HG03432 (cell line): ENCODE measurements around the gene TMPRSS13.
"Not testable (repeated sequence)": the region's sequence is repeated elsewhere in the genome, so short reads cannot be mapped to it uniquely, and the experiment has no call there.

Experiments
- ATAC-seq: cut with Tn5 transposase; IDR thresholded peaks from one replicate; pipeline ENCODE4 v1.9.1; 2021; ENCODE audit warnings: mild to moderate bottlenecking, moderate library complexity; ENCODE audit not compliant: unreplicated experiment

Gene TMPRSS13

DNA sequence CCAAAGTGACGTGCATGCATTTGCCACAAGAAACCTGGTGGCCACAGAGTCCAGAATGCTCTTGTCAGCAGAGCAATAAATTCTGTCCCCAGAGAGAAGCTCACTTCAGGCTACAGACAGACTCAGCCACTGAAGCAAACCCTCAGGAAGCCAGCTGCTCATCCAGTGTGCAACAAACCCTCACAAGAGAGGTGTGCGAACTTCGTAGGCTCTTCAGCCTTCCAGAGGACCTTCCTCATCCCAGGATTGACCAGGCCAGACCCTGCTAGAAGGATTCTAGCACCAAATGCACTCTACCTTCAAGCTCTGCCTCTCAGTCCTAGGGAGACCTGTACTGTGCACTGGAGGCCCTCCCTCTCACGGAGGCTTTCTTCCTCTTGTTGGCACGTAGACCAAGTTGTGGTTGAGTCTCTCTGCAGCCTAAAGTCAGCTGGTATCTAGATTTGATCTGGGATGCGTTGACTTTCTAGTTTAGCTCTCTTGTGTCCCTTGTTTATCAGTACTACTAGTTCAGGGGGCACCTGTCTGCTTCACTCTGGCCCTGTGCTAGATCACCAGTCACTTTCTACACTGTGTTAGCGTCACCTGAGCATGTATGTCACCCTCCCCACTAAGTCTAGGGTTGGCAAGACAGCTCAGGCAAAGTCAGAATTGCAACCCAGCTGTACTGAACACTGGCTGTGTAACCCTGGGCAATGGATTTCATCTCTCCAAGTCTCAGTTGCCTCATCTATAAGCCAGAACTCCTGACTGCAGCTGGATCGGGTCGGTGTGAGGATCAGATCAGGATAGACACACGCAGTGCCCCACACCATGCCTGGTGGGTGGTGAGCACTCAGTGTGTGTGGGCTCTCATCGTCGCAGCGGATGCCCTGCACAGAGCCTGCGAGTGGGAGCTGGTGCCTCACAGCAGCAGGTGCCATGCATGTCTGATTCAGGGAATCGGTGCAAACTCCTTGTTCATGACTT is 22.1 kb upstream of the TMPRSS13 start:
- ATAC-seq = peak; percentile 56

DNA sequence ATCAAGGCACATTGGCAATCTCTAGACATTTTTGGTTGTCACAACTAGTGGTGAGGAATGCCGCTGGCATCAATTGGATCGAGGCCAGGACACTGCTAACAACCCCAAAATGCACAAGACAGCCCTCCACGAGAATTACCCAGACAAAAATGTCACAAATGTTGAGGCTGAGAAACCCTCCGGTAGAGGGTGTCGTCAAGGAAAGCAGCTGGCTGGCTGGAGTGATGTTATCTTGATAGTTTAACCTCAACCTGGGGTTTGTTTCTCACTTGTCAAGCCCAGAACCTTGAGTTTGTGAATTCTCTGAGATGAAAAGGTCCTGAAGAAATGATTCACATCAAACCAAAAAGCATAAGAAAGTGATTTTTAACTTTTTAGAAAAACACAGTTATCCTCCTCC is 21.1 kb upstream of the TMPRSS13 start:
- ATAC-seq = no peak

DNA sequence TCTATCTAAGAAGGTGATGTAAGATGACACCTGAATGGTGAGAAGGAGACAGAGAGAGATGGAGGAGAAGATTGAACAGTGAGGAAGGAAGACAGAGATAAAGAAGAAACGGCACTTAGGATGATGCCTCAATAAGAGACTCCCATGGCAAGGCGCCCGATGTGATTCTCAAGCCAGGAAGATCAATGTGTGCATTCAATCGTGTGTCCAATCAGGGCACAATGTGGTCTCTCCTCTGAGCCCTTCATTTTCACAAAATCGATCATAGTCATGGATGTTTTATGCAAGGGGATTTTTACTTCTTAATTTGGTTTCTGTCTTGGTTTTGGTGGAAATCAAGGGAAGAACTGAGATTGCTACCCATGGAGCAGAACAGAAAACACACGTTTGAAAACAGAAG is 19.9 kb upstream of the TMPRSS13 start:
- ATAC-seq = no peak

DNA sequence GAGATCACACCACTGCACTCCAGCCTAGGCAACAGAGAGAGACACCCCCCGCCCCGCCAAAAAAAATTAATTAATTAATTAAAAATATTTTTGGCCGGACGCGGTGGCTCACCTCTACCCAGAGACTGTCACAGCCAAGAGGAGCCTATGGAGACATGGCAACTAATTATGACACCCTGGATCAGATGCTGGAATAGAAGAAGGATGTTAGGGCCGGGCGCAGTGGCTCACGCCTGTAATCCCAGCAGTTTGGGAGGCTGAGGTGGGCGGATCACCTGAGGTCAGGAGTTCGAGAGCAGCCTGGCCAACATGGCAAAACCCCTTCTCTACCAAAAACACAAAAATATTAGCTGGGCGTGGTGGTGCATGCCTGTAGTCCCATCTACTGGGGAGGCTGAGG is 19.3 kb upstream of the TMPRSS13 start:
- not testable (repeated sequence) for ATAC-seq

DNA sequence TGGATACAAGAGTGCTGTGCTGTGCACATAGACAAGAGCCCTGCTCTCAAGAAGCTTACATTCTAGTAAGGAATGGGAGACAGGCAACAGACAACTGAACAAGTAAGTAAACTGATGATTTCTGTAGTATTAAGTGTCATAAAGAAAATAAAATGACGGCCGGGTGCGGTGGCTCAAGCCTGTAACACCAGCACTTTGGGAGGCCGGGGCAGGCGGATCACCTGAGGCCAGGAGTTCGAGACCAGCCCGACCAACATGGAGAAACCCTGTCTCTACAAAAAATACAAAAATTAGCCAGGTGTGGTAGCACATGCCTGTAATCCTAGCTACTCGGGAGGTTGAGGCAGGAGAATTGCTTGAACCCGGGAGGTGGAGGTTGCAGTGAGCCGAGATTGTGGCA is 18.5 kb upstream of the TMPRSS13 start:
- ATAC-seq = not testable (repeated sequence)

DNA sequence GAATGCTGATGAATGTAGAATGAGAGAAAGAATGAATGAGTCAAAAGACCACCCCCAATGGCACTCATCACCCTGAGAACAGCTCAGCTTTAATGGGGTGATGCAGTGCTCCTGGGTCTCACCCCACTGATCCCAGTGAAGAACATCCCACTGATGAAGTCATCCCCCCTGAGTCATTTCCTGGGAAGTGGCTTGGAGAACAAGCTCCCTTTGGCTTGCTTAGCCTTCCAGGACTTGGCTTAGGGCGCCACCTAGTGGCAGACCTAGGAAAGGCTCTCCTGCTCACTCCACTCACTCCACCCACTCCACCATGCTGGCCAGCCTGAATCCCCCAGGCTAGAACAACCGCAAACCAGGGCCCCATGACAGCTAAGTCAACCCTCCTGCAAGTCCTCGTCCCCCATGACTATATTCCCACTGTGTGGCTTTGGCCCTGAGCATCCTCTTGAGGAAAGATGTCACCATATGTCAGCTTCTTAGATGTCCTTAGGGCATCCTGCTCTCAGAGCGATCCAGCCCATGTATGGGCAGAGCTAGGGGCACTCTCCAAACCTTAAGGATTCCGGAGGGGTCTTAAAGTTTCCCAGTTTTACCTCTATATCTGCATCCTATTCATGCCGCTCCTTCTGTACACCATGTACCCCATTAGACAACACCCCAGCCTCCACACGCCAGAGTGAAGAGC is 17.8 kb upstream of the TMPRSS13 start:
- peak; percentile 53 for ATAC-seq

DNA sequence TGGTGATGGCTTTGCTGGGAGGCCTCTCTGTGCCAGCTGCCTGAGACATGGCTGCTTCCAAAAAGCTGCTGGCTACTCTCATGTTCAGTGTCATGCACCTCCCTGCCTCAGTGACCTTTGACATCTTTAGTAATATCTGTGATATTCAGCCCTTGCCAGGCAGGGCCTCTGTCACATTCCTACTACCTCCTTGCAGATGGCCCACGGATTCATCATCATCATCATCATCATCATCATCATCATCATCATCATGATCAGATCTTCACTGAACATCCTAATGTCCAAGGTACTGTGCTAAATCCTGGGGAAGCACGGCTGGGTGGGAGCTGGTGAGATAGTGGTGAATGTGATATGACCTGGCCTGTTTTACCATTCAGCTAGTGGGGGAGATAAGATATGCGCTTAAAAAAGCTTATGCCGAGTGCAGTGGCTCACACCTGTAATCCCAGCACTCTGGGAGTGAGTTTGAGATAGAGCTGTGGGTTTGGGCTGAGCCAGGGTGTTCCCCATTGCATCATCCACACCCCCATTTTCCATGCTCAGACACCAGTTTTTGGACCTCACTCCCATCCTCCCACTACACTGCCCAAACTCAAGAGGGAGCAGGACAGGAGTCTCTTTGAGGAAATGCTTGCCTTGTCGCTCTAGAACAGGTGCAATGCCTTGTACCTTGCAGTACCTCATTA is 17.1 kb upstream of the TMPRSS13 start:
- peak; percentile 4 for ATAC-seq

DNA sequence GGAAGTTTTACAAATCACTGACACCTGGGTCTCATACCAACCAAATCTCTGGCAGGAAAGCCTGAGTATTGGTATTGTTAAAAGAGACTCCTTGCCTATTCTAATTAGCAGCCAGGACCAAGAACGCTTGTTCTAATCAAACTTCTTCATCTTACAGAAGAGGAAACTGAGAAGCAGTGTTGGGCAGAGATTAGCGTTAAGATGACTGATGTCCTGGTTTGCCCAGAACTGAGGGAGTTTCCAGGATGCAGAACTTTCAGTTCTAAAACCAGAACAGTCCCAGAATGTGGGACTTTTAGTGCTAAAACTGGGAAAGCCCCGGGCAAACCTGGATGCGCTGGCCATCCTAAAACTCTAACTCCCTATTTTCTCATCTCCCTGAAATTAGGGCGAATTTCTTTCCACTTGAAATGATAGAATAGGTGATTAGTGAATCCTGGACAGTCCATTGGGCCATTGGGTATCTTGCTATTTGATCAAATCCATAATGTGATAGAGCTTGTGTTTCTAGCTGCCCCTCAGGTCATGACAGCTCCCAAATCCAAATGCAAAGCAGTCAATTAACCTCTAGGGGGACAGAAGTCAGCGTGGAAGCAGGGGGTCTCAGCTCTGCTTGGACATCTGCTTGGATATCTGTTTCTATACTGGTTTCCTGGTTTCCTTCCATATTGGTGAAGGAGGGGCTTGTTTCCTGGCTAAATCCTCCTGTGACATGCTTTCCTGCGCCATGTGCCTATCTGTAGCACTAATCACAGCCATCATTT is 16.0 kb upstream of the TMPRSS13 start:
- no peak for ATAC-seq

DNA sequence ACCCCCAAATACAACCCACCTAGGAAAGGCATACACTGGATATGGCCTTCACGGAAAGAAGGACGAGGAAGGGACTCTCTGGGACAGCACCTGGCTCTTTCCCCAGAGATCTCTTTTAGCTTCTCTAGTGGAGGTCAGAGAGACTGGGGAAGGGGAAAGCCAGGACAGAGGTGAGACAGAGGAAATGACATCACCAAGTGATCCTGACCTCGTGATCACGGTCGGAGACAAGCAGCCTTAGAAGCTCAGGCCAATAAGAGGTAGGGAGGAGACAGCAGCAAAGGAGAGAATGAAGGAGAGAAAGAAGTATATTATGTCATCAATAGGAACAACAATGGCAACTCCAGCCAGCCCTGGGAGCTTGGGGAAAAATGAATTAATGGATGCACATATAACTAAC is 15.4 kb upstream of the TMPRSS13 start:
- ATAC-seq = no peak

DNA sequence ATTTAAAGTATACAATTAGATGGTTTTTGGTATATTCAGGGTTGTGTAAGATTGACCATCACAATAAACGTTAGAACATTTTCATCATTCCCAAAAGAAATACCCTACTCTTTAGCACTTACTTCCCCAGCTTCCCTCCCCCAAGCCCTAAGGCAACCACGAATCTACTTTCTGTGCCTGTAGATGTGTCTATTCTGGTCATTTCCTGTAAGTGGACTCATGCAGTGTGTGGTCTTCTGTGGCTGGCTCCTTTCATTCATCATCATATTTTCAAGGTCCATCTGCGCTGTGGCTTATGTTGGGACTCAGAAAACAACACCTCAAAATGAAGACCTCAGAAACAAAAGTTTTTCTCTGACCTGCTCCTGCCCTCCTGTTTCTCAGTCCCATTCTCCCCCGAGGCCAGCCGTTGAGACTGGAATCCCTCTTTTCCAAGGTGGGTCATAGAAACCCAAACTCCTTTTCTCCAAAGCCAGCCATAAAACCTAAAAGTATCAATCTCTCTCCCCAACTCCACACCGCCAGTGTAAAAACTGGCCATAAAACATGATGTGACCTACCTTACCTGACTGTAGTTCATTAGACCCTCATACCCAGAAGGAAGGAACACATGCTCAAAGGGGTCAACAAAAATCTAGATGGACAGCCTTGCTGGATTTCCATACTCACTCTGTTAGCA is 12.9 kb upstream of the TMPRSS13 start:
- no peak for ATAC-seq

DNA sequence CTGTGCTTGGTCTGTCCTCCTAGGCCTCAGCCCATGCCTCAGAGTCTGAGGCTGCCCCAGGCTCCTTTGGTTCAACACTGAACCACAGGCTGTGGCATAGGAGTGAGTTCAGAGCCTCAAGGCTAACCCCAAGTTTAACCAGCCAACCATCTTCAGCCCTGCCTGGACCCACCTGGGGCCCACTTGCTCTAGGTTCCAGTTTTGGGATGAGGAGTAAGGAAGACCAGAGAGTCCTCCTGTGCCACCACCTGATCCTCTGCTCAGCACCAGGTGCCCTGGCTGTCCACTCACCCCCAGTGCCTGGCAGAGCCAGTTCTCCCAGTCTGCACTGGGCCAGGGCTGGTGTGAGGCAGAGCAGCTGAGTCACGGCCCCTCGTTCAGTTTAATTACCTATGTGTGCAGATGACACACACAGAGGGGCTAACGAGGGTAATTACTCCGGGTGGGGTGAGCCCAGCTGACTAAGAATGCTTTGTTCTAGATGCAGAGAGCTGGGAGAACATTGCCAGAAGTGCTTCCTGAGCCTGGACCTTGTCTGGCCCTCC is 12.0 kb upstream of the TMPRSS13 start:
- ATAC-seq = no peak

DNA sequence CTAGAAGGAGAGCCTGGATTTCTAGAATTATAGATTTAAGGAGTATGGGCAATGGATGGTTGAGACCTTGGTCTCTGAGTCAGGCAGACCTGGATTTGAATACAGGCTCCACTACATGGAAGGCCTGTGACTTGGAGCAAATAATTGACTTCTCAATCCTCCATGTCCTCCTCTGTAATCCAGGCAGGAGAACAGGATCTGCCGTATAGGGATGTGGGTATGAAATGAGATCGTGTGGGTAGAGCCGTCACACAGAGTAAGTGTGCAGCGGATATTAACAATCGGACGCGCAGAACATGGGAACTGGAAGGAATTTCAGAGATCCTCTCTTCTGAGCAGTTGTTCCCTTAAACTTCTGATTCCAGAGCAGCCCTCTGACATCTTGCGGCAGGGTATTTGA is 11.5 kb upstream of the TMPRSS13 start:
- ATAC-seq = no peak

DNA sequence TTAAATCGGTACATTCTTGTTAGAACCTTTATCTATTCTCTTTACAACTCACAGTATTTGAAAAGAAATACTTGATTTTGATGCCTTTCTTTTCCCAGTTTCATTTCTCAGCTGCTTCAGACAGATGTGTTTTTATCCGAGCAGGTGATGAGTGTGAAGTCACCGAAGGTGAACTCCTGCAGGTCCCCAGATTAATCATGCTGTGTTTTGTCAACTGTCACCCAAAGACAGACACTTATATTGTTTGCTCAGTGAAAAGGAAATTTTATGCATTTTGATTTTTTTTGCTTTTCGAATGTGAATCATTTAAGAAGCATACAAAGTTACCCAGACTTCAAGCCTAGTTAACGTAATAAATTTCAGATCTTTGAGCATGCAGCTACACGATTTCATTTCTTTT is 7.8 kb upstream of the TMPRSS13 start:
- ATAC-seq = no peak

DNA sequence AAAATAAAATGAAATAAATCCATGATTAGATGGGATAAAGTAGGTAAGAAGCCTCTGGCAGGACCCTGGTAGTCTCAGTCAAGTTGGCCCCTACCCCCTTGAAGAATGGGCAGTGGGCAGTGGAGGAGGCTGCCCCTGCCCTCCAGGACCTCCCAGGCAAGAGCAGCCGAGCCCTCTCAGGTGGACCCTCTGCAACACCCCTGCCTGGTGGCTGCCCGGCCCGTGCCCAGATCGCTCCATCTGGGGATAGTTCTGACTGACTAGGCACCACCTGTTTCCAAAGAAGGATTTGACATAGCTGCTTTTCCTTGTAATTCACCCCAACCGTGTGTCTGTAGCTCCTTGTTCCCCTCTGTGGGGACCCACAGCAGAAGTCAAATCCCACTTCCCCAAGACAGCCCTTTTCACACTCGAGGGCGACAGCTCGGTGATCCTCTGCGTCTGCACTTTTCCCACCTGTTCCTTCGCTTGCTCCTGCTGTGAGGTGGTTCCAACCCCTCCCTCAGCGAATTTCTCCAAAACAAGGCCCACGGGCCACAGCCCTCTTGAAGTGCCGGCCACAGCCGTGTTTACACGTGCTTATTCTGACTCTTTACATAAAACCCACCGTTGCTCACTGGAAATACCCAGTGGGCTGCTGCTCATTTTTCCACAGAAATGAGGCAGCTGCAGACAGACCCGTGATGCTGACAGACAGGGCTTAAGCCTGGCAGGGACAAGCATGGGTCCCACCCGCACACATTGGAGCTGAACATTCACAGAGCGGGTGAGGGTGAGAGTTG is 5.5 kb upstream of the TMPRSS13 start:
- no peak for ATAC-seq

DNA sequence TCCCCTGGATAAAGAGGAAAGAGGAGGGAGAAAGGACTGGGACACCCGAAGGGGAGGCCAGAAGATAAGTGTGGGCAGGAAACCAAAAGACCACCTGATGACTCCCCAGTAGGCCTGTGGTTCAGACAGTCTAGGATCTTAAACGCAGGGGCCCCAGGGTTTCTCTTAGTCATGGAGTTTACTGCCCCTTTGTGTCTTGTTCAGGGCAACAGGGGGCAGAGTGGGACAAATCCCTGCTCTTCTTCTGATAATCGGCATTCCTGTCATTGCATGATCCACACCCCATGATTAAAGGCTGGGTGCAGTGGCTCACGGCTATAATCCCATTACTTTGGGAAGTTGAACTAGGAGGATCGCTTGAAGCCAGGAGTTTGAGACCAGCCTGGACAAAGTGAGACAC is 4.7 kb upstream of the TMPRSS13 start:
- no peak for ATAC-seq

DNA sequence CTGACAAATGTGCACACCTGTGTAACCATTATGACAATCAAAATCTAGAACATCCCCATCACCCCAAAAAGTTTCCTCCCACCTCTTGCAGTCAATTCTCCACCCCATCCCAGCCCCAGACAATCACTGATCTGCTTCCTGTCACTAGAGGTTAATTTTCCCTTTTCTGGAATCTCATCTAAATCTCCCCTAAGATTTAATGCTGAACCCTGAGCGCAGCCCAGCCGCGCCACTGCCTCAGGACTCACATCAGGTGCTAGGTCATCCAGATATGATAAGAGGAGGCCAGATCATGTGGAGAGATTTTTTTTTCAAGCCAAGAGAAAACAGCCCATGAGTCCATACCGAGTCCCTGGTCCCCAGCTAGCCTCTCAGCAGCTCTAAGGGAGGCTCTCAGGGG is 4.3 kb upstream of the TMPRSS13 start:
- no peak for ATAC-seq

DNA sequence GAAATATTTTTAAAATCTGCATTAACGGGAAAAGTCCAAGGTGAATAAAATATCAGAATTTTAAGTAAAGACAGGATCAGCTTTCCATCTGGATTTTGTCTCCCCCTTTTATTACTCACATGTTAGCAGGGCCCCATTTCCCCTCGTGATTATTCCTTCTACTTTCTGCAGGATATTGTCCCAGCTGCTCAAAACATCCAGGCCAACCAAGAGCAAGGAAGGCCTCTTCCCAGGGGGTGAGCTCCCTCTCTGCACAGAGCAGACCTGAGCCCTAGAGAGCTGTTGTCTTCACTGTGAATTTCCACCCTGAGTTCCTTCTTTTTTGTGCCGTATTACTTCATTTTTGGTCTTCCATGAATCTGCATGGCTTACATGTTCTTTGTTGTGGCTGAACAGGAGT is 3.7 kb upstream of the TMPRSS13 start:
- ATAC-seq = no peak

DNA sequence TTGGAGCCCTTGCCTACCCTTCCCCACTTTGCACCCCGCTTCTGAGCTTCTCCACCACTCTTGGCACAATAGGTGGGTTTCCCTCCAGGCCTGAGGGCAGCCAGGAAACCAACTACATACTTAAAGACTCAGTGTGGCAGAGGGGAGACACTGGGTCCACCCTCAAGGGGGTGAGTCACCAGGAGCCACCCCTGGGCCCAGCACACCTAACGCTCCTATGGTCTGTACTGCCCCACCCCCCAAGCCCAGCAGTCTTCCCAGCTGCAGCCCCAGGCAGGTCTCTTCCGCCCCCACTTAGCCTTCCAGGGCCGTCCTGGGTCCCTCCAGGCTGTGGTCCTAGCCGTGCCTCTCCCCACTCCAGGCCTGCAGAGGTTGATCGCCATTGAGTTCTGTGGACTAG is 3.2 kb upstream of the TMPRSS13 start:
- ATAC-seq = no peak

DNA sequence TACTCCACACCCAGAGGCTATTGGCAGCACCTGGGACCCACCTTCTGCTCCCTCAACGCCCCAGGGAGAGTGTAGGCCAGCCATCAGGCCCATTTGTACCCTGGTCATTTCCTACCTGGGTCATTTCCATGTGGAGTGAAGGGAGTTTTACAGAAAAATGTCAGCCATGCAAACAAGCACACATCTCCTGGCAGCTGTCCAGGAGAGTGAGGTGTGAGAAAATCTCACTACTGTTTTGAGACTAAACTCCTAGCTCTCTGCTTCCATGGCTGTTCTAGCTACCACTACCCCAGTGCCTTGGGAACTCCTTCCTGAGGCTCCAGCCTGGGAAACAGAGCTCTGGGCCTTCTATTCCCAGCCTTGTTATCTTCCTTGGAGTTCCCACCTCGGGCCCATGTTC is 2.8 kb upstream of the TMPRSS13 start:
- peak; percentile 69 for ATAC-seq
